SK-N-SH (cell line): ENCODE data around the gene ADH7.

Source experiments
- CTCF ChIP-seq: fragments of 200-600 bp; sonication (generic); IDR thresholded peaks from 2 replicates; pipeline ENCODE4 v1.6.1; 2017; ENCODE audit warnings: antibody characterized with exemption, mild to moderate bottlenecking, moderate library complexity
- EZH2phosphoT487 ChIP-seq: fragments of 200-600 bp; sonication (generic); IDR thresholded peaks from 2 replicates; pipeline ENCODE4 v1.6.1; 2017; ENCODE audit warnings: low read depth, mixed run types, mild to moderate bottlenecking, antibody characterized with exemption, moderate library complexity, borderline replicate concordance
- RFX5 ChIP-seq: IDR thresholded peaks from 2 replicates; pipeline ENCODE4 v1.6.1; 2012; ENCODE audit warnings: mild to moderate bottlenecking, improper control_type of control experiment, low read length
- SIN3A ChIP-seq: IDR thresholded peaks from 2 replicates; pipeline ENCODE4 v1.6.1; 2012; ENCODE audit warnings: low read depth, mild to moderate bottlenecking, low read length, moderate library complexity, borderline replicate concordance
- TF ChIP-seq, protein P1 (sequence below): fragments of 150-350 bp; IDR thresholded peaks from 2 replicates; pipeline ENCODE4 v1.6.1; 2016; ENCODE audit warnings: mild to moderate bottlenecking, low read depth, low read length

- no peak for TF ChIP-seq CTCF
- TF ChIP-seq EZH2phosphoT487: no peak
- TF ChIP-seq SIN3A: no peak
- TF ChIP-seq RFX5: no peak
- TF ChIP-seq, protein P1, sequence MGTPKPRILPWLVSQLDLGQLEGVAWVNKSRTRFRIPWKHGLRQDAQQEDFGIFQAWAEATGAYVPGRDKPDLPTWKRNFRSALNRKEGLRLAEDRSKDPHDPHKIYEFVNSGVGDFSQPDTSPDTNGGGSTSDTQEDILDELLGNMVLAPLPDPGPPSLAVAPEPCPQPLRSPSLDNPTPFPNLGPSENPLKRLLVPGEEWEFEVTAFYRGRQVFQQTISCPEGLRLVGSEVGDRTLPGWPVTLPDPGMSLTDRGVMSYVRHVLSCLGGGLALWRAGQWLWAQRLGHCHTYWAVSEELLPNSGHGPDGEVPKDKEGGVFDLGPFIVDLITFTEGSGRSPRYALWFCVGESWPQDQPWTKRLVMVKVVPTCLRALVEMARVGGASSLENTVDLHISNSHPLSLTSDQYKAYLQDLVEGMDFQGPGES: no peak
These were observed 1.3 kb upstream of the ADH7 start for GRCh38 chr4:99436462-99436861.
